Pons (tissue), 1 donor: ENCODE data around the gene NAA60.
A peak's percentile ranks its signal among the peaks of the same experiment; 100 is the strongest.
"Not testable (repeated sequence)": the region's sequence is repeated elsewhere in the genome, so short reads cannot be mapped to it uniquely, and the experiment has no call there.

Experiments used
- DNase-seq: peaks from one replicate; pipeline ENCODE4 v3.0.0-alpha.2; 2016; ENCODE audit warnings: low spot score

The NAA60 gene

DNA sequence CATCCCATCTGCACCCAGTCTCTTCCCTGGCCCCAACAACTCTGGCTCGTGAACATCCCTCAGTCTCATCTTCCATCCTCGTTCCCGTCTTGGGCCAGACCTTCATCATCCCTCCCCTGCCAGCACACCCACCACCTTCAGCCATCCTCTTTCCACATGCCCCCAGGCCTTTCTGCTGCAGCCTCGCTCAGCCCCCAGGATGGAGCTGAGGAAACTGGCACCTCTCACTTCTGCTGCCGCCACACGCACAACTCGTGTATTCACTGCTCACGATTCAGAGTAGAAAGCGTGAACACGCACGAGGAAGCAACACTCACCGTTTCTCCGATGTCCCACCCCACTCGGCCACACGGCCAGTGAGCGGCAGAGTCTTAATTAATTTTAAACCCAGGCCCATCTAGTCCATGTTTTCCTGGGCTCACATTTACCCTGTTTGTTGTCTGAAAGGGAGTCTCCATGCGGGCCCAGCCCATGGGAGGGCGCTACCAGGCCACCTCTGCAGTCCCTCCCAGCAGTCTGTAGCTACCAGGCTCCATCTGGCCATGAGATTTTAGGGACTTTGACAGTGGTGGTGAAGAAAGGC lies 39.3 kb downstream of the NAA60 start:
- DNase-seq, result no peak

DNA sequence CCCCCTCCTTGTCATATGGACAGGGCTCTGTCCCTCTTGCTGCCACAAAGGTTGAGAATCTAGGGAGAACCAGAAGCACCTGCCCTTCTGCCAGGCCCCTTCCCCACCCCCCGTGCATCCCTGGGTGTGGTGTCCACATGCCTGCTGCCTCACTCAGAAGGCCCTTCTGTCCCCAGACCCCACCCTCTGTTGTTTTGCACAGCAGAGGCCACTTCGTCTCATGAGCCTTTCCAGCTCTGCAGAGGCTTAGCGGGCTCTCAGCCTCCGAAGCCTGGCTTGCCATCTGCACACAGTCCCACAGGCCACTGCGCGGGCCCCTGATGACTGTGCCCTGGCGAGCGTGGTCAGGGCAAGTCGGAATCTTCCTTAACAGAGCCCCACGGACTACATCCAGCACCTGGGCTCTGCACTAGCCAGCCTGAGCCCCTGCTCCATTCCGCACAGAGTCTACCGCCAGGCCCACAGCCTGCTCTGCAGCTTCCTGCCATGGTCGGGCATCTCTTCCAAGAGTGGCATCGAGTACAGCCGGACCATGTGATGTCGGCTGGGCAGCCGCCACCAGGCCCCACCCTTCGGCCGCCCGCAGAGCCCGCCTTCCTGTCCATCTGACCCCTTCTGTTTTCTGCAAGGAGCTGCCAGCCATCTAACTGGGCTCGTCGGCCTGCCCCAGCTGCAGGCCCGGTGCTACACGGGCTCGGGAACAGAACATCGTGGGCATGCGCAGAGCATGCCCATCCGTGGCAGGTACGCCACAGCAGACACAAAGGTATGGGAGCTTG lies 41.0 kb downstream of the NAA60 start:
- DNase-seq, result peak; percentile 45

DNA sequence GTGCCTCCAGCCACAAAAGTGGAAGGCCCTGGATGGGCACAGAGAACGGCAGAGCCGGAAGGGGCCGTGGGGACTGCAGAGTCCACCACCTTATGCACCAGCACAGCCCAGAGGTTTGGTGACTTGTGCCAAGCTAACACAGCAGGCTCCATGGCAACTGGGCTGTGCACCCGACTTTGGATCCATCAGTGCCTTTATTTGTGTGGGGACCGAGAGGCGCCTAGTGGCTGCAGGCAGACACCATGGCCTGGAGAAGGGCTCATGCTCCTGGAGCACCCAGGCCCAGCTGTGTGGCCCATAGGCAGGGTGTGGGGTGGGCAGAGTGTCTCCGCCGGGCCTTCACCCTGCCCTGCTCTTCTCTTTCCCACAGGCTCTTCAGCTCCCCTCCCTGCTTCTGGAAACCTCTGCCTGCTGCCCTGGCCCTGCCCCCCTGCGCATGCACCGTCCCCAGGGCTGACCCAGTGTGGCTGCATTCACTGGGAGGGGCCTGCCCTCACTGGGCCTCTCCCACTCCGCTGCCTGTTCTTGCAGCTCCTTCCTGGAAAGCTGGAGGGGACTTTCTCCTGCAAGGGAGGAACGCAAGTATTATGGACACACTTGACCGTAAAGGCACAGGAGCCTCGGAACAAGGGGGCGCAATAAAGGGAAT lies 41.7 kb downstream of the NAA60 start:
- DNase-seq, result no peak

DNA sequence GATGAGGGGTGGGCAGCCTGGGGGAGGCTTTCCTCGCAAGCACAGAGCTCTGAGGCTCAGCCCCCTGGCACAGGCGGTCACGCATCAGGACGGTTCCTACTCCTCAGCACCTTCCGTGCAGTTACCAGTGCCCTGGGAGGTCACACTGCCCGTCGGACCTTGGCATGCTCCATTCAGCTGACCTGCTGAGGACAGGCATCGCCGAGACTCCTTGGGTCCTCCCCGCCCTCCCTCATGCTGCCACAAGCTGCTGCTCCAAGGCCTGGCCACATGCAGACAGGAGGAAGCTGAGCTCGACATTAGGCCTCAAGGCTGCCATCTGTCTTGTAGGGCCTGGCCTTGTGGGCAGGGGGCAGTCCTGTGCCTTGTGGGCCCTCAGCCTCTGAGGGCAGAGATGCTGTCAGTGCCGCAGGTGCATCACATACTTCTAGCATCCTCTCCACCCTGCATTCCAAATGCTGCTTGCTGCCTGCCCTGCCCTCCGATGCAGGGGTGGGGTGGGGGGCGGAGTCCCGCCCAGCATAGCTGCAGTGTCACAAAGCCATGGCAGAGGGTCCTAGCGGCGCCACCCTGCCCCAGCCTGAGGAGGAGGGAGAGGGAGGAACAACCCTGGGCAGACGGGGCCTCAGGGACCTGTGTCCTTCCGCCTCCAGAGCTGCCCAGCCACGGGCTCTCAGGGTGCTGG lies 42.5 kb downstream of the NAA60 start:
- no peak for DNase-seq

DNA sequence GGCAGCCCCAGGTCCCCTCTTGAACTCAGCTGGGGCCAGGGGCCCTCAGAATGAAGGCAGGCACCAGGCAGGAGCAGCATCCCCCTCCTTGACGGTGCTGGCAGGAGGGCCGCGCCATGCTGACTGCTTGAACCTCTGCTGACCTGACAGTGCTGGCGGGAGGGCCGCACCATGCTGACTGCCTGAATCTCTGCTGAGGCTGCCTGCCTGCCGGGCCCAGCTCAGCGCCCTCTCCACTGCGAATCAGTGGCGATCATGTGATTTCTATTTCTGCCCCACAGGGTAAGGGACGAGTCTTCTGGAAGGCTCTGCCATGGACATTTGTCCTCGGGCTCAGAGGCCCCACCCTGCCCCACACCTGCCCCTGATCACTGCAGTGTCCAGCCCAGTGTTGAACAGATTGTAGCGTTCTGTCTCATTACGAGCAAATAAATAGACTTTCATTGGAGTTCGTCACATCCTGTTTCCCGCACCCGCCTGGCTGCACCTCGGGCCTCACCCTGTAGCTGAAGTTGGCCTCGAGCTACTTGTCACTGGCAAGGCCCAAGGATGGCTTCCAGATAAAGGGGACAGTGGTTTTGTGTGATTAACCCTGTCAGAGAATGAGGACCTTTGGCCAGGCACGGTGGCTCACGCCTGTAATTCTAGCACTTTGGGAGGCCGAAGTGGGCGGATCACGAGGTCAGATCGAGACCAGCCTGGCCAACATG lies 43.2 kb downstream of the NAA60 start:
- DNase-seq, result no peak

DNA sequence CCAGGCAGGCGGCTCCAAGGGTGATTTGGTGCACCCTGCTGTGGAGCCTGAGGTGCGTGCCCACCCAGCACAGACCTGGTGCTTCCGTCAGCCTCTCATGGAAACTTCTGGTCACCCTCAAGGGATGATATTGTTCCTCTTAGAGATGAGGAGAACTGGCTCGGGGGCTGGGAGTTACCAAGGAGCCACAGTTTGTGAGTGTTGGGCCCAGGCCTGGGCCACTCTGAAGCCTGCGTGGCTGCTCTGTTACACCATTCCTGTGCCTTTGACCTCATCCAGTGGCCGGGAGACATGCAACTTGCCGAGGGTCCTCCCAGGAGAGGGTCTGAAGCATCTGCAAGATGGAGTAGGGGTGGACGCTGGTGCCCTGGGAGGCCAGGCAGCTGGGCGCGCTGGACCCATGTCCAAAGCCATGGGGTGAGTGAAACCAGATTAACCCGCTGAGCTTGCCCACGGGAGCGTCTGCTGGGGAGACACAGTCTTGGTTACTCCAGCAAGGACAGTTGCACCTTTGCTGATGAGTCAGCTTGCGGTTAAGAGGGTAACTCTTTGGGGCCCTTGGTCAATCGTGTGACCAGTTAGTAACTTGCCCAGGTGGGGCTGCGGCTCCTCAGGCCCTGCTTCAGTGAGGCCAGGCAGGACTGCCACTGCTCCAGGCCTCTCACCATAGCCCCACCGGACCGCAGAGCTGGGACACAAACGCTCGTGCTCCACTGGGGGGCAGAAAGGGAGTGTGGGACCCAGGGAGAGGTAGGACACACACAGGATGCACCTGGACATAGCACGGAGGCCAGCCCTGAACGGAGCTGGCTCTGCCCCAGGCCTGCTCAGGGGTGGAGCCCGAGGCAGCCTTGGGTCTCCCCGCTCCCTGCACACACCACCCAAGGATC lies 44.3 kb downstream of the NAA60 start:
- DNase-seq, result no peak

DNA sequence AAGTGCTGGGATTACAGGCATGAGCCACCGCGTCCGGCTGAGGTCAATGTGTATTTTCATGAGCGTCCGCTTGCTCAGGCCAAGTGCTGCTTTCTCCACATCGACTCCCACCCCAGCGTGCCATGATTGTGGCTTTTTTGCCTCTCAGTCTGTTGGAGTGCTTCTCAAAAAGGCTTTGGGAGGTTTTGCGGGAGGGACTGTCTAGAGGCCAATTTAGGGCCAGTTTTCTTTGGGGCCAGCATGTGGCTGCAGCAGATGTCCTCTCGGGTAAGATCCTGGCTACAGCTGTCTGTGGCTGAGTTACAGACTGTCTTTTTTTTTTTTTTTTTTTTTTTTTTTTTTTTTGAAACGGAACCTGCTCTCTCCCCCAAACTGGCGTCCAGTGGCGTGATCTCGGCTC lies 45.3 kb downstream of the NAA60 start:
- no peak for DNase-seq

DNA sequence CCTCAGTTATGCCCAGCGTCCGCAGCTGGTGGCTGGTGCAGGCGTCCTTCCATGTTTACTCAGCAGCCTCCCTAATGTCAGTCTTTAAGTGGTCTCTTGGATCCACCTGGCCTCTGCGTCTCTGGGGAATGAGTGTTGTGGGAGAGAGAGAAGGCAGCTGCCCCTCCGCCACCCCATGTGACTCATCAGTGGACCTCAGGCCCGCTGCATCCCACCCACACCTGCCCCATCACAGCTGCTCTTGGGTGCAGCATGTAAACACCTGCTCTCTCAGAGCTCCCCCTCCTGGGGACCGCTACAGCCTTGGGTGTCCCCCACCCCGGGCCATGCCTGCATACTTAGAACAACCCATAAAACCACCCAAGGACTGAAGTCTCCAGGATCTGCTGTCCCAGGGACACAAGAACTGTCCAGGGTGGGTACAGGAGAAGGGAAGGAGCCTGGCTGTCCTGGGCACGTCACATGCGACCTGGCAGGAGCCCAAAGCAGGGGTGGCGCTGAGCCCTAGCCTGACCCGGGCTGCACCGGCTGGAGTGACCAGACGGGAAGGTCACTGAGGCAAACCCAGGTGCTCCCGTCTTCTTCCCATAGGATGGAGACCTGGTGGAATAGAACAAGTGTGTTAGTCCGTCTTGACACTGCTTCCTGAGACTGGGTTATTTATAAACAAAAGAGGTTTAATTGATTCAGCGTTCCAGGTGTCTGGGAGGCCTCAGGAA lies 47.6 kb downstream of the NAA60 start:
- DNase-seq, result no peak

DNA sequence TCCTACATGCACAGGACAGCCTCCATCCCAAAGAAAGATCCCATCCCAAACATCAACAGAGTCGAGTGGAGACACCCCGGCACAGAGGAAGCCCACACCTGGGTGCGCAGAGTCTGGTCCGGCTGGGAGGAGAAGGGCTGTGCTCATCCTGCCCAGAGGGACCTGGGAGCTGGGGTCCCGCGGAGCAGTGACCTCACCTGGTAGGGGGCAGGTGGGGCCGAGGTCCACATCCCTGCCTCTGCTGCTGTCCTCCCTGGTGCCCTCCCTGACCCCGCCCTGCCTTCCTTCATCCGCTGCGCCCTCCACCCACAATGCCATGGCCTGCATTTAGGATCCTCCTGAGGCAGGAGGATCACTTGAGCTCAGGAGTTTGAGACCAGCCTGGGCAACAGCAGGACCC lies 48.9 kb downstream of the NAA60 start:
- DNase-seq, result no peak

DNA sequence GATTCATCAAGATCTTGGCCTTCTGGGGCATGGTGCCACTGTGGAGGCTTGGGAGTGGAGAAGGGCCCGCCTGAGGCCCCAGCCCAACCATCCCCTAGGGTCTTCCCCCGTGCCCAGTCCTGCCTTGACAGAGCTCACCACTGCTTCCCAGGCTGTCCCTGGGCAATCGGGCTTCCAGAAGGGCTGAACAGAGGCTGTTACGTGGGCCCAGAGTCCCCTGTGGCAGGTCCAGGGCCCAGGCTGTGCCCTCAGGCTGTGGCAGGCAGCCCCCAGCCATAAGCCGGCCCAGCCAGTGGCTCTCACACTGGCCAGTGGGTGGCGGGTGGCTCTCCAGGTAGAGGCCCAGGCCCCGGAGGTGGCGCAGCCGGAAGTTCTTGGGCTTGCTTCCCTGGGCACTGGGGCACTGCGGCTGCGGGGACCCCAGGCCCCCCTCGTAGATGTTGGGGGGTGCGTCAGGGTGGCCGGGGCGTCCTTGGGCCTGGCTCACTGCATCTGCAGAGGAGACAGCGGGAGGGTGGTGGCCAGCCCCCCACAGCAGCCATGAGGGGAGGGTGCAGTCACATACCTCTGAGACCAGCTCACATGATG lies 51.0 kb downstream of the NAA60 start:
- DNase-seq, result no peak

DNA sequence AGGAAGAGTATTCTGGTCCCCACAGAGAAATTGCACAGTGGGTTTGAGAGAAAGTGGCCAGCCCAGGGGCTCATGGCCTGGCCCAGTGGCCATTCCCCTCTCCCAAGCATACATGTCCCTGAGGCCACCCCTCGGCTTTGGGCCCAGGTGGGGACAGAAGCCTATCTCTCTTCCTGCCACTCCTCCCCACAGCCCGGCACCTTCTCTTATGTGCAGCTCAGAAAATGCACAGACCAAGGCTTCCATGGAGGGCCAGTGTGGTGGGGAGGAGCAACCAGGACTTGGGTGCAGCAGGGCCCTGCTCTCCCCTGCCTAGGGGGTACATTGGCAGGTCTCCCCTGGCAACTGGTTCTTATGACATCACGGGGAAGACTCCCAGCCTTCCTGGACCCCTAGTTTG lies 51.7 kb downstream of the NAA60 start, which contains the start of gene C16orf90:
Gene C16orf90, minus strand, starts transcription at position 314 of the 400 bp plus-strand sequence. Its CDS starts 68 bp downstream, at position 246.
- no peak for DNase-seq

DNA sequence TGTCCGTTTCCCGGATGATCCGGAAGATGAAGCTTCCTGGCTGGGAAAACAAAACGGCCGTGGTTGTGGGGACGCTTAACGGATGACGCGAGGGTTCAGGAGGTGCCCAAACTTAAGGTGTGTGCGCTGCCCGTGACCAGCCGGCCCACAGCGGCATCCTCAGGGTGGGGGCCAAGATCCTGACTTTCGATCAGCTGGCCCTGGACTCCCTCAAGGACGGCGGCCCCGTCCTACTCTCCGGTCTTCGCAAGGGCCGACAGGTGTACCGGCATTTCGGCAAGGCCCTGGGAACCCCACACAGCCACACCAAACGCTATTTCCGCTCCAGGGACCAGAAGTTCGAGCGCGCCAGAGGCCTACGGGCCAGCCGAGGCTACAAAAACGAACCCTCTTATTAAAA lies 52.9 kb downstream of the NAA60 start:
- DNase-seq, result no peak

DNA sequence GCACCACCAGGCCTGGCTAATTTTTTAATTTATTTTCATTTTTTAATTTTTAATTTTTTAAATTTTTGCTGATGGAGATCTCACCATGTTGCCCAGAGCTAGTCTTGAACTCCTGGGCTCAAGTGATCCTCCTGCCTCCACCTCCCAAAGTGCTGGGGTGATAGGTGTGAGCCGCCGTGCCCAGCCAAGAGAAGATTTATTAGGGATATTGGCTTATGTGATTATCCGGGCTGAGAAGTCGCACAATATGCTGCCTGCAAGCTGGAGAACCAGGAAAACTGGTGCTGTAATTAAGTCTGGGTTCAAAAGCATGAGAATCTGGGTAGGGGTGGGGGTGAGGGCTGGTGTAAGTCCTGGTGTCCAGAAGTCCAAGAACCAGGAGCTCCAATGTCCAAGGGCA lies 54.3 kb downstream of the NAA60 start:
- no peak for DNase-seq

DNA sequence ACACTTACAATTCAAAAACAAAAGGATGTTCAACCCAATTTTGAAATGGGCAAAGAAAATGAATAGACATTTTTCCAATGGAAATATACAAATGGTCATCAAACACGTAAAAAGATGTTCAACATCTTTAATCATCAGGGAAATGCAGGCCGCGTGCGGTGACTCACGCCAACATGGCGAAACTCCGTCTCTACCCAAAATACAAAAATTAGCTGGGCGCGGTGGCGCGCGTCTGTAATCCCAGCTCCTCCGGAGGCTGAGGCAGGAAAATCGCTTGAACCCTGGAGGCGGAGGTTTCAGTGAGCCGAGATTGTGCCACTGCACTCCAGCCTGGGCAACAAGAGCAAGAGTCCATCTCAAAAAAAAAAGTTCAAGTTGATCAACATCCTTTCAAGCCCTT lies 55.5 kb downstream of the NAA60 start:
- no peak for DNase-seq

DNA sequence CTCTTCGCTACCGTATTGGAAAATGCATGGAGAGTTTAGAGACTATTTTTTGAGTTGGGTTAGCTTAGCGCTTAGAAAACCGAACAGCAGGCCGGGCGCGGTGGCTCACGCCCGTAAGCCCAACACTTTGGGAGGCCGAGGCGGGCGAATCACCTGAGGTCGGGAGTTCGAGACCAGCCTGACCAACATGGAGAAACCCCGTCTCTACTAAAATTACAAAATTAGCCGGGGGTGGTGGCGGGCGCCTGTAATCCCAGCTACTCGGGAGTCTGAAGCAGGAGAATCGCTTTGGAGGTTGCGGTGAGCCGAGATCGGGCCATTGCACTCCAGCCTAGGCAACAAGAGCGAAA lies 57.9 kb downstream of the NAA60 start:
- not testable (repeated sequence) for DNase-seq

DNA sequence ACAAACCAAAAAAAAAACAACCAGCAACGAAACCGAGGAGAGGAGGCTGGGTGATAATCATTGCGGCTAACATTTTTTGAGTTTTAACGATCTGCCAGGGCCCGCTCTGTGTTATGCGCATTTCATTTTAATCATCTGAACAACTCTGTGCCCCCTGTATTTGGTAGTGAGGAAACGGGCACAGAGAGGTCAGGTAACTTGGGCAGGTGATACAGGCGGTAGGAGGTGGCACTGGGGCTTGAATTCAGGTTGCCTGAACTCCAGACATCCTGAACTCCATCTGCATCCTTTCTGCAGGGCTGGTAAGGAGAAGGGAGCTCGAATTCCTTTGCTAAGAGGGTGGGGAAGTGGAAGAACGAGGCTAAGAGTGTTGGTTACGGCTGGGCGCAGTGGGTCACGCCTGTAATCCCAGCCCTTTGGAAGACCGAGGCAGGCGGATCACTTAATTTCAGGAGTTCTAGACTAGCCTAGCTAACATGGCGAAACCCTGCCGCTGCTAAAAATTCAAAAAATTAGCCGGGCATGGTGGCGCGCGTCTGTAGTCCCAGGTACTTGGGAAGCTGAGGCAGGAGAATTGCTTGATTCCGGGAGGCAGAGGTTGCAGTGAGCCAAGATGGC lies 58.4 kb downstream of the NAA60 start:
- DNase-seq, result no peak

DNA sequence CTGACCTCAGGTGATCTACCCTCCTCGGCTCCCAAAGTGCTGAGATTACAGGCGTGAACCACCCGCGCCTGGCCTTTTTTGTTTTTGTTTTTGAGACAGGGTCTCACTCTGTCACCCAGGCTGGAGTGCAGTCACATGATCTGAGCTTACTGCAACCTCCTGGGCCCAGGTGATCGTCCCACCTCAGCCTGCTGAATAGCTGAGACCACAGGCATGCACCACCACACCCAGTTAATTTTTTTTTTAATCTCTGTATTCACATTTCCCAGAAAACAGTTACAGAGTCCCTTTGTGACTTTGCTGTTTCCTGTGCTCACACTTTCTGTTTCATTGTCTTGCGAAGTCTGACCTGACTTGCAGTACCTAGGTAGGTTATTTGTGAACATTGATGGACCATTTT lies 60.0 kb downstream of the NAA60 start:
- no peak for DNase-seq

DNA sequence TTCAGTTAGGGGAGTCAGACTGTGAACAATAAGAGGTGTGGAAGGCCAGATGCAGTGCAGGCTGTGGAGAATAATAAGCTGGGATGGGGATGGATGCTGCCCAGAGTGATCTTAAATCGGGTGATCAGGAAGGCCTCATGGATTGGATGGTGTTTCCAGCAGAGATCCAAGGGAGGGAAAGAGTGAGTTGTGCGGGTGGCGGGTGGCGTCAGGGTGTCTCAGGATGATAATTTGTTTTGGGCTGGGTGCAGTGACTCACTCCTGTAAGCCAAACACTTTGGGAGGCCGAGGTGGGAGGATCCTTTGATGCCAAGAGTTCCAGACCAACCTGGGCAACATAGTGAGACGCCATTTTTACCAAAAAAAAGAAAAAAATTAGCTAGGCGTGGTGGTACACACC lies 65.3 kb downstream of the NAA60 start:
- DNase-seq, result no peak

DNA sequence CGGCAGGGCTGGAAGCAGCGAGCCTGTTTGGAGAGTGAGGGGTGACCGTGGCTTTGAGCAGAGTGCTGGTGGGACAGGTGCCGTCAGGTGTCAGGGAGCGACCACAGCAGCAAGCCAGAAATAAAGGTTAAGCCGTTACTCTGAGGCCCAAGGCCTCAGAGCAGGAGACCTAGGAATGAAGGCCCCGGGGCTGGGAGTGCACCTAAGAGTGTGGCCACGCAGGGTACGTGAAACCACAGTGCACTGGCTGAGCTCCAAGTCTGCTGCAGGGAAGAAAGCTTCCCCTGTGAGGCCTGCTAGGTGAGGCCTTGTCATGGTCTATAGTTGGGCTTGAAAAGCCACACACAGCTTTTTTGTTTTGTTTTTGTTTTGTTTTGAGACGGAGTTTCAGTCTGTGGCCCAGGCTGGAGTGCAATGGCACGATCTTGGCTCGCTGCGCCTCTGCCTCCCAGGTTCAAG lies 66.0 kb downstream of the NAA60 start:
- no peak for DNase-seq

DNA sequence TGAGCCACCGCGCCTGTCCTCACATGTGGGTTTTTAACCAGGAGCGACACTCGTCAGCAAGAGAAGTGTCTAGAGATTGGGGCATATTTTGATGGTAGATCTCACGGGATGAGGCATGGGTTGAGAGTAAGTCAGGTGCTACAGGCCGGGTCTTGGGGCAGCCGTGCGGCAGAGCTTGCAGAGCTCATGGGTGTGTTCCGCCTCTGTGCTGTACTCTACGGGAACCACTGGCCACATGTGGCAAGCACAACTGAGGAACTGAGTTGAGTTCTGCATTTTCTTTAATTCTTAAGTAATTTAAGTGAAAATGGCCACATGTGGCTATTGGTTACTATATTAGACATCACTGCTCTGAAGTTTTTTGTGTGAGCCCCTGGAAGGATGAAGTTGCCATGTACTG lies 66.9 kb downstream of the NAA60 start:
- no peak for DNase-seq
